ENCODE data around the gene PLA2G4C.
"Not testable (repeated sequence)": the region's sequence is repeated elsewhere in the genome, so short reads cannot be mapped to it uniquely, and the experiment has no call there.

The PLA2G4C gene

DNA sequence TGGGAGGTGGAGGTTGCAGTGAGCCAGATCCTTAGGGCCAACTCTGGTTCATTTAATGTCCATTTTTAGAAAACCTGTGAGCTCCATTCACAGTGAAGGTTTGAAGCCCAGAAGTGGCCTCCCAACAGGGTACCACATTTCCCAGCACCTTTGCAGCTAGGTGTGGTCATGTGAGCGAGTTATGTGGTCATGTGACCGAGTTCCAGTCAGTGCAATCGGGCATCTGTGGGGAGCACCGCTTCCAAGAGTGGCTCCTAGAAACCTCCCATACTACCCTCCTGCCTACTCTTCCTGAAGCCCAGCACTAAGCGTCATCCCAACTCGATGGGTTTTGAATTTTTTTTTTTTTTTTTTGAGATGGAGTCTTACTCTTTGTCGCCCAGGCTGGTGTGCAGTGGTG, 663 bp upstream of the PLA2G4C start:
- DNase-seq (ENCODE audit: low read depth), result no peak

GRCh38 chr19:48108997-48109782, 1.4 kb downstream of the PLA2G4C start:
- no peak for DNase-seq (ENCODE audit: low read depth)

DNA sequence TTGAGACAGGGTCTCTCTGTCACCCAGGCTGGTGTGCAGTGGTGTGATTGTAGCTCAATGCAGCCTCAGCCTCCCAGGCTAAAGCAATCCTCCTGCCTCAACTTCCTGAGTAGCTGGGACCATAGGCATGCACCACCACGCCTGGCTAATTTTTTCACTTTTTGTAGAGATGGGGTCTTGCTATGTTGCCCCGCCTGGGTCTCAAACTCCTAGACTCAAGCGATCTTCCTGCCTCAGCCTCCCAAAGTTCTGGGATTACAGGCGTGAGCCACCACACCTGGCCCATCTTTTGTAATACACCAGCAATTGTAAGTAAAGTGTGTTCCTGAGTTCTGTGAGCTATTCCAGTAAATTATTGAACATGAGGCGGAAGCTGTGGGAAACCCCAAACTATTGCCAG, 6.7 kb downstream of the PLA2G4C start:
- no peak for DNase-seq (ENCODE audit: low read depth)

- no peak for DNase-seq (ENCODE audit: low read depth)
These were observed 7.5 kb downstream of the PLA2G4C start for GRCh38 chr19:48102870-48103751.

DNA sequence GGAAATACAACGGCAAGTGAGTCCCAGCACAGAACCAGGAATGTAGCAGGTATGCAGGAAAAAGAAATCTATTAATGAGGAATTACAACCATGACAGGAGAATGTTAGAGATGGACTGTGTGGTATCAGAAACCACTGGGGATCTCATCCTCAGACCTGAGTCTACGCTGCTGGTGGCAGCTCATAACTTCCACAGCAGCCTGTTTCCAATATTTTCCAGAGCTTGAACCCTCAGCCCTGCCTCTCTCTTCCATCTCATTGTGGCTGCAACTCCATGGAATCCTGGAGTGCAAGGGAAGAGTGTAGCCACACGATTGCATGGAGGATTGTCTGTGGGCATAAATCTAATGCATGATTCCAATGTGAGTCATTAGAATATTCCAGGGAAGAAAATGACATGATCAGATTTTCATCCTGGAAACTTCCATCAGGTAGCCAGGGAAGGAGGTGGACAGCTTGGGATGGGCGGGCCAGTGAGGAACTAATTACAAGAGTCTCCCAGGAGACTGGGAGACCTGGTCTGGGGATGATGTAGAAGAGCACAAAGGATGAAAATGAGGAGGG, 14.9 kb downstream of the PLA2G4C start:
- DNase-seq (ENCODE audit: low read depth), result no peak

DNA sequence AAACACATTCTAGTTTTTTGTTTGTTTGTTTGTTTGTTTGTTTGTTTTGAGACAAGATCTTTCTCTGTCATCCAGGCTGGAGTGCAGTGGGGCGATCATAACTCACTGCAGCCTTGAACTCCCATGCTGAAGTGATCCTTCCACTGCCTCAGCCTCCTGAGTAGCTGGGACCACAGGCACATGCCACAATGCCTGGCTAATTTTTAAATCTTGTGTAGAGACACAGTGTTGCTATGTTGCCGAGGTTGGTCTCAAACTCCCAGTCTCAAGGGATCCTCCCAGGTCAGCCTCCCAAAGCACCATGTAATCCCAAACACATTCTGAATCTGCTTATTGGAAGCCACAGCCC, 15.8 kb downstream of the PLA2G4C start:
- no peak for DNase-seq (ENCODE audit: low read depth)

- no peak for DNase-seq (ENCODE audit: low read depth)
These were observed 16.3 kb downstream of the PLA2G4C start for GRCh38 chr19:48094129-48094854.

- DNase-seq (ENCODE audit: low read depth), result not testable (repeated sequence)
These were observed 19.4 kb downstream of the PLA2G4C start for GRCh38 chr19:48091111-48091718.

DNA sequence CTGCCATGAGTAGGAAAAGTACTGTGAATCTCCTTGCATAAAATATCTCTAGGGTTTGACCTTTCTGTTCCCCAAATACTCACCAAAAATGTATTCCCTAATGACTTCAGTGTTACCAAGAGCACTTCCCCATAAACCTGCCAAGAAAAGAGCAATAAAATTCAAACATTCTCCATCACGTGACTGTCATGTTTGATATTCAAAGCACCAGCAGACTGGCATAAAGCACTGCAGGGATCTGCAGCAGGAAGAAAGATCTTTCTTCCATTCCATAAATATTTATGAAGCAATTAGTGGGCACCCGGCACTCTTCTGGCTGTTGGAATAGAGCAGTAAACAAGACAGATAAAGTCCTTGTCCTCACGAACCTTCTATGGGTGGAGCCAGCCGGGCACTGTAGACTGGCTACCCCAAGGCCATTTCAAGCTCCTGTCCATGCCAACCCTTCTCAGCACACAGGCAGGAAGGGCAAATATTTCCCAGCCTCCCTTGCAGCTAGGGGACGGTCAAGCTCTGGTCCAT, 20.3 kb downstream of the PLA2G4C start:
- no peak for DNase-seq (ENCODE audit: low read depth)

DNA sequence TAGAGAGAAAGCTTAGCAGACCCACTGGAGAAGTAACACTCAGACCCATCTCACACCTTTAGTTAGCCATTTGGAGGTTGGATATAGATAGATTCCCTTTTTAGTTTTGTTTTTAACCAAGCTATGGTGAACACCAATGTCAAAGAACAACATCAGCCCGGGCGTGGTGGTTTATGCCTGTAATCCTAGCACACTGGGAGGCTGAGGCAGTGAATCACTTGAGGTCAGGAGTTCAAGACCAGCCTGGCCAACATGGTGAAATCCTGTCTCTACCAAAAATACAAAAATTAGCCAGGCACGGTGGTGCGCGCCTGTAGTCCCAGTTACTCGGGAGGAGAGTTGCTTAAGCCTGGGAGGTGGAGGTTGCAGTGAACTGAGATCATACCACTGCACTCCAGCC, 21.6 kb downstream of the PLA2G4C start:
- DNase-seq (ENCODE audit: low read depth), result not testable (repeated sequence)

GRCh38 chr19:48085904-48086864, 24.4 kb downstream of the PLA2G4C start:
- no peak for DNase-seq (ENCODE audit: low read depth)

GRCh38 chr19:48085076-48085475, 25.5 kb downstream of the PLA2G4C start:
- no peak for DNase-seq (ENCODE audit: low read depth)

DNA sequence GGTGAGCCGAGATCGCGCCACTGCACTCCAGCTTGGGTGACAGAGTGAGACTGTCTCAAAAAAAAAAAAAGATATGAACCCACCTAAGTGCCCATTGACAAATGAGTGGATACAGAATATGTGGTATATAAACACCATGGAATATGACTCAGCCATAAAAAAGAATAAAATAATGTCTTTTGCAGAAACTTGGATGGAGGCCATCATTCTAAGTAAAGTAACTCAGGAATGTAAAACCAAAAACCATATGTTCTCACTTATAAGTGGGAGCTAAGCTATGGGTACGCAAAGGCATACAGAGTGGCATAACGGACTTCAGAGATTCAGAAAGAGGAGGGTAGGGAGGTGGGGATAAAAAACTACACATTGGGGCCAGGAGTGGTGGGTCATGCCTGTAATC, 29.5 kb downstream of the PLA2G4C start:
- no peak for DNase-seq (ENCODE audit: low read depth)

DNA sequence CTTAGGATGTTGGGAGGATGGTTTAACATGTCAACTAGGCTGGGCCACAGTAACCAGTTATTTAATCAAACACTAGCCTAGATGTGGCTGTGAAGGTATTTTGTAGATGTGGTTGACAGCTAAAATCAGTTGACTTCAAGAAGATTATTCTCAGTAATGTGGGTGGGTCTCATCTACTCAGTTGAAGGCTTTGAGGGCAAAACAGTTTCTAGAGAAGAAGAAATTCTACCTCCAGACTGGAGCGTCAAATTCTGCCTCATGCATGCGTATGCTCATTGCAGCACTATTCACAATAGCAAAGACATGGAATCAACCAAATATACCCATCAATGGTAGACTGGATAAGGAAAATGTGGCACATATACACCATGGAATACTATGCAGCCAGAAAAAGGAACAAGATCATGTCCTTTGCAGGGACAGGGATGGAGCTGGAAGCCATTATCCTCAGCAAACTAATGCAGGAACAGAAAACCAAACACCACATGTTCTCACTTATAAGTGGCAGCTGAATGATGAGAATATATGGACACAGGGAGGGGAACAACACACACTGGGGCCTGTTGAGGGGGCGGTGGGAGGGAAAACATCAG, 40.3 kb downstream of the PLA2G4C start:
- not testable (repeated sequence) for DNase-seq (ENCODE audit: low read depth)

GRCh38 chr19:48069435-48069834, 41.2 kb downstream of the PLA2G4C start:
- no peak for DNase-seq (ENCODE audit: low read depth)

- DNase-seq (ENCODE audit: low read depth), result no peak
These were observed 46.1 kb downstream of the PLA2G4C start for GRCh38 chr19:48064509-48064908.

GRCh38 chr19:48061401-48062344, 48.9 kb downstream of the PLA2G4C start:
- DNase-seq (ENCODE audit: low read depth), result no peak

- no peak for DNase-seq (ENCODE audit: low read depth)
These were observed 50.2 kb downstream of the PLA2G4C start for GRCh38 chr19:48060381-48060780.

GRCh38 chr19:48059331-48059730, 51.3 kb downstream of the PLA2G4C start:
- DNase-seq (ENCODE audit: low read depth), result no peak

Measured in stimulated activated CD8-positive, alpha-beta memory T cell treated with anti-CD3 and anti-CD28 coated beads, Interleukin-12 subunit alpha, Interleukin-12 subunit beta, amount 100 ng/mL, for 4 hours (primary cell).